Upper lobe of left lung (tissue), 6 donors: ENCODE data around the gene ATXN1. TPM values are rescaled to one million over a fixed set of nuclear protein-coding genes. Genes with fewer than 3 reads are reported as not detected.
"Not testable (repeated sequence)": the region's sequence is repeated elsewhere in the genome, so short reads cannot be mapped to it uniquely, and the experiment has no call there.

Experiments
- ATAC-seq, 2 donors: fragments of 200-7000 bp; cut with Tn5 transposase; one replicate each; pipeline ENCODE4 v1.9.1; 2022; ENCODE audit warnings: mild to moderate bottlenecking in 2 of 2, moderate library complexity in 2 of 2; ENCODE audit not compliant: low FRiP score in 2 of 2
- DNase-seq, 2 donors: peaks; one replicate each; pipeline ENCODE4 v3.0.0-alpha.2; 2019 to 2020
- H3K27ac ChIP-seq, 4 donors: fragments of 200-600 bp; sonication (generic); one replicate each; pipeline ENCODE4 v1.5.1; 2016 to 2019
- H3K27me3 ChIP-seq, 4 donors: fragments of 200-600 bp; sonication (generic); one replicate each; pipeline ENCODE4 v1.5.1; 2017 to 2019
- H3K36me3 ChIP-seq, 4 donors: fragments of 200-600 bp; sonication (generic); one replicate each; pipeline ENCODE4 v1.5.1; 2016 to 2019
- H3K4me1 ChIP-seq, 4 donors: fragments of 200-600 bp; sonication (generic); one replicate each; pipeline ENCODE4 v1.5.1; 2018 to 2019
- H3K4me3 ChIP-seq, 4 donors: fragments of 200-600 bp; sonication (generic); one replicate each; pipeline ENCODE4 v1.5.1; 2017 to 2019; ENCODE audit warnings: mild to moderate bottlenecking in 2 of 4, moderate library complexity in 1 of 4
- H3K9me3 ChIP-seq, 4 donors: fragments of 200-600 bp; sonication (generic); one replicate each; pipeline ENCODE4 v1.5.1; 2018 to 2019
- CTCF ChIP-seq, 6 experiments: fragments of 450-650 bp in 4 of 6; fragments of 200-600 bp in 2 of 6; sonication (generic) in 2 of 6; IDR thresholded peaks; one replicate each; pipeline ENCODE4 v1.5.1; 2016 to 2019; ENCODE audit warnings: antibody characterized with exemption in 6 of 6
- EP300 ChIP-seq, 4 donors: sonication (generic); formaldehyde crosslinking; IDR thresholded peaks; one replicate each; pipeline ENCODE4 v1.5.1; 2017; ENCODE audit warnings: antibody characterized with exemption in 4 of 4, control low read depth in 2 of 4
- POLR2A ChIP-seq, 4 donors: fragments of 450-650 bp; IDR thresholded peaks; one replicate each; pipeline ENCODE4 v1.5.1; 2016 to 2017; ENCODE audit warnings: antibody characterized with exemption in 4 of 4, mild to moderate bottlenecking in 2 of 4
- POLR2AphosphoS5 ChIP-seq, 2 donors: sonication (generic); formaldehyde crosslinking; IDR thresholded peaks; one replicate each; pipeline ENCODE4 v1.5.1; 2017; ENCODE audit warnings: antibody characterized with exemption in 2 of 2
- WGBS, 2 donors: methylation state at CpG; one replicate each; pipeline ENCODE4 v1.1.5; 2017 to 2018; 5-methylcytosine and 5-hydroxymethylcytosine counted together
- total RNA-seq, 6 donors: library from RNA; depleted of rRNA in 4 of 6; stranded (reverse); fragments of >200 nt in 4 of 6; gene quantifications; one replicate each; pipeline versions ENCODE4 v1.1.0 to v1.2.1, GENCODE V29; 2016 to 2021
- donor health status: DM: no; HTN: no; CAD: no; lungs with moderate emphysema.
- donor health status: DM: no; HTN: yes; CAD: no; lungs with severe emphysema.

The ATXN1 gene
- total RNA-seq, 6 donors from 2014 or later: 44.2 to 106 (median 71.7) TPM

- DNase-seq (no peak), ATAC-seq (no peak)
- 93 to 97% methylated on average over 5 of the region's 5 CpGs for WGBS, 2 donors
- H3K27me3 ChIP-seq: no peaks in the 10 kb centered on the region
- H3K36me3 ChIP-seq: no peaks in the 10 kb centered on the region
- H3K4me3 ChIP-seq: no peak overlapping the region
- TF ChIP-seq CTCF (IDR thresholded peaks at IDR 0.05) (no peak), POLR2A (IDR thresholded peaks at IDR 0.05) (no peak), EP300 (IDR thresholded peaks at IDR 0.05) (no peak), POLR2AphosphoS5 (IDR thresholded peaks at IDR 0.05) (no peak)
- no peaks in the 10 kb centered on the region for H3K4me1 ChIP-seq
- H3K27ac ChIP-seq: no peak overlapping the region
- H3K9me3 ChIP-seq: no peaks in the 10 kb centered on the region
Observed at GRCh38 chr6:16386057-16386456, 375.2 kb downstream of the ATXN1 start.

- H3K9me3 ChIP-seq: no peaks in the 10 kb centered on the region
- no peaks in the 10 kb centered on the region for H3K36me3 ChIP-seq
- ATAC-seq (no peak), DNase-seq (no peak)
- no peak for TF ChIP-seq POLR2AphosphoS5 (IDR thresholded peaks at IDR 0.05)
- no peak for TF ChIP-seq POLR2A (IDR thresholded peaks at IDR 0.05)
- no peak for TF ChIP-seq CTCF (IDR thresholded peaks at IDR 0.05)
- no peak for TF ChIP-seq EP300 (IDR thresholded peaks at IDR 0.05)
- H3K27ac ChIP-seq: no peak overlapping the region
- no peaks in the 10 kb centered on the region for H3K4me1 ChIP-seq
- 91 to 93% methylated on average over 5 of the region's 5 CpGs for WGBS, 2 donors
- H3K4me3 ChIP-seq: no peak overlapping the region
- H3K27me3 ChIP-seq: no peaks in the 10 kb centered on the region
Observed at GRCh38 chr6:16383607-16384206, 377.6 kb downstream of the ATXN1 start.

- not testable (repeated sequence) for H3K27me3 ChIP-seq, ATAC-seq, H3K36me3 ChIP-seq, H3K4me1 ChIP-seq, H3K4me3 ChIP-seq, DNase-seq, H3K9me3 ChIP-seq, H3K27ac ChIP-seq
- WGBS, 2 donors: 98 to 100% methylated on average over 3 of the region's 3 CpGs
Observed at GRCh38 chr6:16381968-16382367, 379.3 kb downstream of the ATXN1 start.

- ATAC-seq (no peak), DNase-seq (no peak)
- peaks cover 0 to 2% (median 0%) of the 10 kb centered on the region in 4 donors for H3K4me1 ChIP-seq
- no peaks in the 10 kb centered on the region for H3K36me3 ChIP-seq
- WGBS, 2 donors: 81 to 84% methylated on average over 5 of the region's 5 CpGs
- H3K4me3 ChIP-seq: no peak overlapping the region
- H3K9me3 ChIP-seq: no peaks in the 10 kb centered on the region
- H3K27me3 ChIP-seq: no peaks in the 10 kb centered on the region
- H3K27ac ChIP-seq: no peak overlapping the region
- TF ChIP-seq CTCF (IDR thresholded peaks at IDR 0.05) (no peak), POLR2A (IDR thresholded peaks at IDR 0.05) (no peak), POLR2AphosphoS5 (IDR thresholded peaks at IDR 0.05) (no peak), EP300 (IDR thresholded peaks at IDR 0.05) (no peak)
Observed at GRCh38 chr6:16380220-16380809, 380.9 kb downstream of the ATXN1 start.

- H3K36me3 ChIP-seq, H3K27me3 ChIP-seq, H3K27ac ChIP-seq, ATAC-seq, DNase-seq, H3K4me1 ChIP-seq, H3K9me3 ChIP-seq, H3K4me3 ChIP-seq: not testable (repeated sequence)
- 95 to 99% methylated on average over 4 of the region's 4 CpGs for WGBS, 2 donors
Observed at GRCh38 chr6:16378360-16378759, 382.9 kb downstream of the ATXN1 start.

GRCh38 chr6:16377470-16377869 is 383.8 kb downstream of the ATXN1 start:
- DNase-seq (no peak), ATAC-seq (no peak)
- no peaks in the 10 kb centered on the region for H3K27me3 ChIP-seq
- TF ChIP-seq CTCF (IDR thresholded peaks at IDR 0.05) (no peak), POLR2AphosphoS5 (IDR thresholded peaks at IDR 0.05) (no peak), POLR2A (IDR thresholded peaks at IDR 0.05) (no peak), EP300 (IDR thresholded peaks at IDR 0.05) (no peak)
- H3K36me3 ChIP-seq: no peaks in the 10 kb centered on the region
- H3K4me1 ChIP-seq: peaks cover 0 to 9% (median 3%) of the 10 kb centered on the region in 4 donors
- 98 to 99% methylated on average over 9 of the region's 9 CpGs for WGBS, 2 donors
- H3K27ac ChIP-seq: no peak overlapping the region
- no peaks in the 10 kb centered on the region for H3K9me3 ChIP-seq
- H3K4me3 ChIP-seq: no peak overlapping the region
